Measurements from ENCODE around the gene TMEM51. TPM values are rescaled to one million over a fixed set of nuclear protein-coding genes. Genes with fewer than 3 reads are reported as not detected.

TMEM51 gene
- total RNA-seq, 1 experiment from 2014 or later, result 47.6 TPM

GRCh38 chr1:15107058-15107687 is 46.4 kb upstream of the TMEM51 start:
- DNase-seq, result no peak
- intact Hi-C loops (cut with micrococcal nuclease; ENCODE audit: unreplicated experiment), result no loop called here
- H3K4me1 Mint-ChIP-seq (ENCODE audit: low read depth, unreplicated experiment), result peaks cover 7% of the 10 kb centered on the region
- CTCF ChIA-PET, result no interaction called here
- no peak overlapping the region for H3K4me3 Mint-ChIP-seq (ENCODE audit: low read depth, unreplicated experiment)
- peaks cover 3% of the 10 kb centered on the region for H3K9me3 Mint-ChIP-seq (ENCODE audit: low read depth, unreplicated experiment)
- no TSS peak for BruUV-seq (replicated peaks)
- peaks cover 2% of the 10 kb centered on the region for H3K27me3 Mint-ChIP-seq (ENCODE audit: unreplicated experiment)
- H3K27ac Mint-ChIP-seq (ENCODE audit: unreplicated experiment), result no peak overlapping the region
- no peaks in the 10 kb centered on the region for H3K36me3 Mint-ChIP-seq (ENCODE audit: insufficient read depth, unreplicated experiment)
- TF ChIP-seq CTCF (IDR thresholded peaks at IDR 0.05; ENCODE audit: unreplicated experiment), result no peak

GRCh38 chr1:15107911-15108310 is 45.6 kb upstream of the TMEM51 start:
- H3K4me3 Mint-ChIP-seq (ENCODE audit: low read depth, unreplicated experiment), result no peak overlapping the region
- CTCF ChIA-PET, result no interaction called here

DNA sequence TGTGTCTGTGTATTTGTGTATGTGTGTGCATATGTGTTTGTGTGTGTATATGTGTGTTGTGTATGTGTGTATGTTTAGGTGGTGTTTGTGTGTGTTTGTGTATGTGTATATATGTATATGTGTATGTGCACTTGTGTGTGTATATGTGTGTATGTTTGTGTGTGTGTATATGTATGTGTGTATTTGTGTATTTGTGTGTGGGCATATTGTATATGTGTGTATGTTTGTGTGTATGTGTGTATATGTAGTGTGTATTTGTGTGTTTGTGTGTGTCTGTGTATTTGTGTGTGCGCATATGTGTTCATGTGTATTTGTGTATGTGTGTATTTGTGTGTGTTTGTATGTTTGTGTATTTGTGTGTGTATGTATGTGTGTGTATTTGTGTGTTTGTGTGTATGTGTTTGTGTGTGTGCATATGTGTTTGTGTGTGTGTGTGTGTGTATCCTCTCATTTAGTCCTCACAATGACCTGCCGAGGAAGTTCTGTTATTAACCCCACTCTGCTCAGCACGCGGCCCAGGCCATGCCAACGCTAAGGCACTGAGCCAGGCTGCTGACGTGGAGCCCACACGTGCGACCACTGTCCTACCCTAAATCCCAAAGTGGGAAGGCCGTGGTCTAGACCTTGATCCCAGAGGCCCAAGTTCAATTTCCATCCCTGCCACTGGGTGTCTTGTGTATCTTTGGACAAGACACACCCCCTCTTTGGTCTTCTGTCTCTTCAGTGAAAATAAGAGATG is 43.2 kb upstream of the TMEM51 start:
- BruUV-seq (replicated peaks), result no TSS peak
- Mint-ChIP-seq H3K4me1 (ENCODE audit: low read depth, unreplicated experiment) (peaks cover 7% of the 10 kb centered on the region), H3K27me3 (ENCODE audit: unreplicated experiment) (no peaks in the 10 kb centered on the region), H3K36me3 (ENCODE audit: insufficient read depth, unreplicated experiment) (no peaks in the 10 kb centered on the region), H3K4me3 (ENCODE audit: low read depth, unreplicated experiment) (no peak overlapping the region), H3K27ac (ENCODE audit: unreplicated experiment) (no peak overlapping the region), H3K9me3 (ENCODE audit: low read depth, unreplicated experiment) (no peaks in the 10 kb centered on the region)
- intact Hi-C loops (cut with micrococcal nuclease; ENCODE audit: unreplicated experiment), result no loop called here
- no peak for DNase-seq
- CTCF ChIA-PET, result no interaction called here
- TF ChIP-seq CTCF (IDR thresholded peaks at IDR 0.05; ENCODE audit: unreplicated experiment), result no peak

More at GRCh38 chr1:15107911-15108310, 45.6 kb upstream of the TMEM51 start:
- Mint-ChIP-seq H3K27ac (ENCODE audit: unreplicated experiment) (no peak overlapping the region), H3K27me3 (ENCODE audit: unreplicated experiment) (no peaks in the 10 kb centered on the region), H3K36me3 (ENCODE audit: insufficient read depth, unreplicated experiment) (no peaks in the 10 kb centered on the region), H3K4me1 (ENCODE audit: low read depth, unreplicated experiment) (peaks cover 7% of the 10 kb centered on the region), H3K9me3 (ENCODE audit: low read depth, unreplicated experiment) (peaks cover 3% of the 10 kb centered on the region)
- intact Hi-C loops (cut with micrococcal nuclease; ENCODE audit: unreplicated experiment), result no loop called here
- TF ChIP-seq CTCF (IDR thresholded peaks at IDR 0.05; ENCODE audit: unreplicated experiment), result no peak
- BruUV-seq (replicated peaks), result no TSS peak
- no peak for DNase-seq

DNA sequence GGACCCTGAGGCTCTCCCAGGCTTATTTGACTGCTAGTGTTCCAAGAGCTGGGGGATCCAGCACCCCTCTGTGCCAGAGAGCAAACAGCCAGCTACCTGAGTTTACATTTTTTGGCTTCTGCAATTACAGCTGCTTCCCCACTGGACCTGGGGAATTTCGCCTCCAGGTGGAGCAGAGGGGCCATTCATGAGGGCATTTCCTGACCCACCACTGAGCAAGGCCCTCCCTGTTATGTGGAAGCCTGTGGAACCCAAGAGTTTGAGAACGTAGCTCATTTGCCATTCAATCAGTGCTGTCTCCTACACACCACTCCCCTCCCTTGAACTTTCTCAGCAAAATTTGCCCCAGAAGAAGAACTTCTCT is 42.7 kb upstream of the TMEM51 start:
- Mint-ChIP-seq H3K27me3 (ENCODE audit: unreplicated experiment) (no peaks in the 10 kb centered on the region), H3K4me1 (ENCODE audit: low read depth, unreplicated experiment) (peaks cover 7% of the 10 kb centered on the region), H3K4me3 (ENCODE audit: low read depth, unreplicated experiment) (no peak overlapping the region), H3K9me3 (ENCODE audit: low read depth, unreplicated experiment) (no peaks in the 10 kb centered on the region), H3K27ac (ENCODE audit: unreplicated experiment) (no peak overlapping the region), H3K36me3 (ENCODE audit: insufficient read depth, unreplicated experiment) (no peaks in the 10 kb centered on the region)
- intact Hi-C loops (cut with micrococcal nuclease; ENCODE audit: unreplicated experiment), result no loop called here
- CTCF ChIA-PET, result no interaction called here
- no peak for DNase-seq
- no TSS peak for BruUV-seq (replicated peaks)
- TF ChIP-seq CTCF (IDR thresholded peaks at IDR 0.05; ENCODE audit: unreplicated experiment), result no peak

Data from Calu3 (cell line).